GM18951 (cell line): ENCODE measurements around the gene ACER1.
"Not testable (repeated sequence)": the region's sequence is repeated elsewhere in the genome, so short reads cannot be mapped to it uniquely, and the experiment has no call there.

Source experiments
- POLR2A ChIP-seq: IDR thresholded peaks from 4 replicates; pipeline ENCODE4 v1.6.1; 2011; ENCODE audit warnings: mild to moderate bottlenecking; ENCODE audit not compliant: insufficient read length, insufficient read depth; ENCODE audit errors: extremely low read depth
- in situ Hi-C: fragments of 300-500 bp; cut with MboI; formaldehyde crosslinking; loops from one replicate; pipeline ENCODE4 v1.12.0; 2022; ENCODE audit warnings: low sequenced_read_pairs, mixed read lengths, inconsistent platforms; ENCODE audit not compliant: unreplicated experiment

The ACER1 gene

GRCh38 chr19:6364353-6364752 lies 30.9 kb upstream of the ACER1 start:
- in situ Hi-C loops: no loop called here
- TF ChIP-seq POLR2A: no peak

- in situ Hi-C loops: no loop called here
- no peak for TF ChIP-seq POLR2A
These were observed 29.0 kb upstream of the ACER1 start for GRCh38 chr19:6362351-6362801.

- in situ Hi-C loops: no loop called here
- TF ChIP-seq POLR2A: no peak
These were observed 28.6 kb upstream of the ACER1 start for GRCh38 chr19:6362027-6362350.

- in situ Hi-C loops: not testable (repeated sequence)
These were observed 27.4 kb upstream of the ACER1 start for GRCh38 chr19:6360857-6361216.

- in situ Hi-C loops: not testable (repeated sequence)
These were observed 27.0 kb upstream of the ACER1 start for GRCh38 chr19:6360445-6360844.

GRCh38 chr19:6359568-6360341 lies 26.3 kb upstream of the ACER1 start:
- in situ Hi-C loops: no loop called here
- no peak for TF ChIP-seq POLR2A

GRCh38 chr19:6358003-6358402 lies 24.6 kb upstream of the ACER1 start:
- in situ Hi-C loops: no loop called here
- TF ChIP-seq POLR2A: no peak

- no peak for TF ChIP-seq POLR2A
- in situ Hi-C loops: no loop called here
These were observed 23.8 kb upstream of the ACER1 start for GRCh38 chr19:6357174-6357573.

GRCh38 chr19:6355321-6356040 lies 22.1 kb upstream of the ACER1 start:
- in situ Hi-C loops: not testable (repeated sequence)

- in situ Hi-C loops: no loop called here
- TF ChIP-seq POLR2A: no peak
These were observed 20.8 kb upstream of the ACER1 start for GRCh38 chr19:6354098-6354674.

GRCh38 chr19:6352381-6353165 lies 19.2 kb upstream of the ACER1 start:
- TF ChIP-seq POLR2A: no peak
- in situ Hi-C loops: no loop called here

- in situ Hi-C loops: no loop called here
These were observed 17.3 kb upstream of the ACER1 start for GRCh38 chr19:6350688-6351087.

GRCh38 chr19:6349271-6349670 lies 15.9 kb upstream of the ACER1 start:
- in situ Hi-C loops: not testable (repeated sequence)

More at GRCh38 chr19:6350688-6351087, 17.3 kb upstream of the ACER1 start:
- TF ChIP-seq POLR2A: no peak

- no peak for TF ChIP-seq POLR2A
These were observed 10.1 kb upstream of the ACER1 start for GRCh38 chr19:6343462-6343861.

More at GRCh38 chr19:6343462-6343861, 10.1 kb upstream of the ACER1 start:
- in situ Hi-C loops: no loop called here
